K562 (cell line): ENCODE data around the gene CRADD. TPM values are rescaled to one million over a fixed set of nuclear protein-coding genes. Genes with fewer than 3 reads are reported as not detected.

Experiments used
- ARID3B ChIP-seq: fragments of 250-450 bp; sonication (Bioruptor Pico); IDR thresholded peaks from 2 replicates; pipeline ENCODE4 v1.4.0; 2020; ENCODE audit warnings: borderline replicate concordance
- BCL6 ChIP-seq: fragments of 250-450 bp; sonication (Bioruptor Pico); IDR thresholded peaks from 2 replicates; pipeline ENCODE4 v1.4.0; 2020
- BCOR ChIP-seq: fragments of 450-650 bp; IDR thresholded peaks from 2 replicates; pipeline ENCODE4 v1.6.1; 2016
- CEBPG ChIP-seq, 3 experiments: fragments of 200-800 bp in 1 of 3; sonication (Bioruptor generic) in 1 of 3; sonication (generic) in 1 of 3; formaldehyde crosslinking in 1 of 3; IDR thresholded peaks in 2 of 3; conservative IDR thresholded peaks in 1 of 3; 2 replicates each; pipeline versions ENCODE4 v1.6.1 to v1.8.0; 2016 to 2022; ENCODE audit warnings: missing compliant biosample characterization in 2 of 3, missing genetic modification characterization in 2 of 3, mild to moderate bottlenecking in 1 of 3, missing genetic modification reagents in 1 of 3
- CHD2 ChIP-seq: IDR thresholded peaks from 2 replicates; pipeline ENCODE4 v1.6.1; 2011; ENCODE audit warnings: low read depth, low read length
- EP300 ChIP-seq: IDR thresholded peaks from 2 replicates; pipeline ENCODE4 v1.6.1; 2012; ENCODE audit warnings: low read length, improper control_type of control experiment
- KLF1 ChIP-seq: fragments of 450-650 bp; IDR thresholded peaks from 2 replicates; pipeline ENCODE4 v1.6.1; 2016; ENCODE audit warnings: missing genetic modification characterization, missing compliant biosample characterization
- LEF1 ChIP-seq: fragments of 450-650 bp; IDR thresholded peaks from 2 replicates; pipeline ENCODE4 v1.6.1; 2016; ENCODE audit warnings: mild to moderate bottlenecking
- NCOR1 ChIP-seq: fragments of 450-650 bp; IDR thresholded peaks from 2 replicates; pipeline ENCODE4 v1.6.1; 2016; ENCODE audit warnings: mild to moderate bottlenecking, moderate library complexity
- PHF21A ChIP-seq: fragments of 450-650 bp; IDR thresholded peaks from 2 replicates; pipeline ENCODE4 v1.6.1; 2017; ENCODE audit warnings: low read depth, borderline replicate concordance
- RAD21 ChIP-seq, 2 experiments: fragments of 250-450 bp in 1 of 2; fragments of 450-650 bp in 1 of 2; sonication (Bioruptor Pico) in 1 of 2; formaldehyde crosslinking in 1 of 2; IDR thresholded peaks in 1 of 2; conservative IDR thresholded peaks in 1 of 2; 2 replicates each; pipeline versions ENCODE4 v1.4.0 to v1.8.0; 2020 to 2022; ENCODE audit warnings: mild to moderate bottlenecking in 2 of 2, moderate library complexity in 1 of 2
- RBM39 ChIP-seq: fragments of 200-400 bp; formaldehyde crosslinking; optimal IDR thresholded peaks from 2 replicates; pipeline ENCODE3; 2018; ENCODE audit warnings: low read depth, low read length
- RREB1 ChIP-seq: fragments of 250-450 bp; sonication (Bioruptor Pico); IDR thresholded peaks from 2 replicates; pipeline ENCODE4 v1.4.0; 2020
- TARDBP ChIP-seq: fragments of 450-650 bp; IDR thresholded peaks from 2 replicates; pipeline ENCODE4 v1.6.1; 2016
- THRAP3 ChIP-seq: fragments of 450-650 bp; IDR thresholded peaks from 2 replicates; pipeline ENCODE4 v1.6.1; 2016; ENCODE audit warnings: mild to moderate bottlenecking, inconsistent platforms, borderline replicate concordance
- TSC22D4 ChIP-seq: fragments of 450-650 bp; IDR thresholded peaks from 2 replicates; pipeline ENCODE4 v1.6.1; 2016; ENCODE audit warnings: missing genetic modification characterization, missing biosample characterization, control low read depth
- ZBTB49 ChIP-seq: sonication (generic); formaldehyde crosslinking; IDR thresholded peaks from 2 replicates; pipeline ENCODE4 v1.8.0; 2022; ENCODE audit warnings: missing genetic modification reagents, mild to moderate bottlenecking, borderline replicate concordance
- ZEB2 ChIP-seq: fragments of 450-650 bp; IDR thresholded peaks from 2 replicates; pipeline ENCODE4 v1.6.1; 2016
- ZNF197 ChIP-seq: fragments of 200-800 bp; sonication (Bioruptor generic); IDR thresholded peaks from 2 replicates; pipeline ENCODE4 v1.6.1; 2016; ENCODE audit warnings: low read depth, missing genetic modification characterization, missing compliant biosample characterization
- polyA plus RNA-seq, 8 experiments: library from polyadenylated mRNA; depleted of rRNA in 4 of 8; stranded (reverse) in 5 of 8; unstranded in 3 of 8; fragments of >200 nt; fragmentation: Nextera tagmentation in 2 of 8; fragmentation: Illumina TruSeq in 1 of 8; extraction: Ambion mirVana in 2 of 8; extraction: Trizol in 1 of 8; gene quantifications; 2 replicates each; pipeline versions ENCODE4 v1.2.1 to v1.2.3, GENCODE V29; 2011 to 2014; ENCODE audit warnings: inconsistent platforms in 1 of 8, missing spikeins in 1 of 8
- total RNA-seq, 7 experiments: library from RNA; depleted of rRNA in 6 of 7; stranded (reverse); fragments of >200 nt in 6 of 7; fragmentation: Illumina TruSeq in 2 of 7; extraction: Trizol in 2 of 7; gene quantifications; 2 replicates each; pipeline versions ENCODE4 v1.2.1 to v1.2.3, GENCODE V29; 2011 to 2021; ENCODE audit warnings: low replicate concordance in 1 of 7

CRADD gene
- total and polyA plus RNA-seq, 9 of the 15 experiments (the other 6 are each of a cell fraction or from before 2014, with no cell fraction given): 20.5 to 41.1 (median 25.9) TPM

- TF ChIP-seq ZNF197 (CRISPR knock-in tag) (peak; percentile 71; the same call in 1 of the 2 replicates), RBM39 (no peak), LEF1 (peak; percentile 46; the same call in 1 of the 2 replicates), ZBTB49 (no peak), CHD2 (no peak), RAD21 (CRISPR knock-in tag; conservative IDR thresholded peaks at IDR 0.05 in 1 of 2, IDR thresholded peaks at IDR 0.05 in 1 of 2) (peak in 1 of 2 experiments; percentile 22; a peak in 2 of 4 replicates), CEBPG (CRISPR knock-in tag; IDR thresholded peaks at IDR 0.05) (peak; percentile 94), CEBPG (tag; conservative IDR thresholded peaks at IDR 0.05 in 1 of 2, IDR thresholded peaks at IDR 0.05 in 1 of 2) (peak; percentile 94 to 97), ZEB2 (peak; percentile 88), TARDBP (no peak), BCOR (peak; percentile 99), NCOR1 (peak; percentile 21; the same call in 1 of the 2 replicates), TSC22D4 (tag) (no peak), PHF21A (no peak), KLF1 (tag) (peak; percentile 93), EP300 (peak; percentile 83), ARID3B (peak; percentile 15; the same call in 1 of the 2 replicates), BCL6 (peak; percentile 70), THRAP3 (no peak), RREB1 (peak; percentile 95; the same call in 1 of the 2 replicates)
These were observed 235.0 kb downstream of the CRADD start (continued) for GRCh38 chr12:93912086-93912733.
